ENCODE measurements around the gene HK1.

The HK1 gene

GRCh38 chr10:69403066-69403465, 124.8 kb downstream of the HK1 start:
- TF ChIP-seq EZH2phosphoT487 (IDR thresholded peaks at IDR 0.05; ENCODE audit: low read depth) (no peak), CTCF (IDR thresholded peaks at IDR 0.05; ENCODE audit: low read depth, low read length) (no peak)
- no peaks in the 10 kb centered on the region for H3K27me3 ChIP-seq (ENCODE audit: low read depth, low read length)
- no peaks in the 10 kb centered on the region for H3K36me3 ChIP-seq (replicated peaks; ENCODE audit: low read depth, low read length)
- no peak overlapping the region for H3K4me2 ChIP-seq (ENCODE audit: low read length)
- H3K4me3 ChIP-seq (ENCODE audit: low read length): no peak overlapping the region
- H3K79me2 ChIP-seq (ENCODE audit: low read length): no peaks in the 10 kb centered on the region
- H3K27ac ChIP-seq (ENCODE audit: low read length): no peak overlapping the region
- no peak overlapping the region for H3K9ac ChIP-seq (ENCODE audit: low read length)
- H2AFZ ChIP-seq (ENCODE audit: low read depth, low read length): no peak overlapping the region
- H4K20me1 ChIP-seq (ENCODE audit: insufficient read depth, low read length): no peaks in the 10 kb centered on the region
- no peaks in the 10 kb centered on the region for H3K9me3 ChIP-seq (ENCODE audit: insufficient read depth, low read length)
- H3K4me1 ChIP-seq (ENCODE audit: low read length): peaks cover 3% of the 10 kb centered on the region

GRCh38 chr10:69403519-69403918, 125.2 kb downstream of the HK1 start:
- TF ChIP-seq CTCF (IDR thresholded peaks at IDR 0.05; ENCODE audit: low read depth, low read length) (no peak), EZH2phosphoT487 (IDR thresholded peaks at IDR 0.05; ENCODE audit: low read depth) (no peak)
- Histone ChIP-seq H3K4me1 (ENCODE audit: low read length) (peaks cover 7% of the 10 kb centered on the region), H3K9ac (ENCODE audit: low read length) (no peak overlapping the region), H3K9me3 (ENCODE audit: insufficient read depth, low read length) (no peaks in the 10 kb centered on the region), H3K79me2 (ENCODE audit: low read length) (no peaks in the 10 kb centered on the region), H3K36me3 (replicated peaks; ENCODE audit: low read depth, low read length) (no peaks in the 10 kb centered on the region), H3K27ac (ENCODE audit: low read length) (no peak overlapping the region), H2AFZ (ENCODE audit: low read depth, low read length) (no peak overlapping the region), H3K4me3 (ENCODE audit: low read length) (no peak overlapping the region), H3K4me2 (ENCODE audit: low read length) (no peak overlapping the region), H4K20me1 (ENCODE audit: insufficient read depth, low read length) (no peaks in the 10 kb centered on the region), H3K27me3 (ENCODE audit: low read depth, low read length) (no peaks in the 10 kb centered on the region)

GRCh38 chr10:69404786-69405185, 126.5 kb downstream of the HK1 start:
- Histone ChIP-seq H2AFZ (ENCODE audit: low read depth, low read length) (no peak overlapping the region), H3K27ac (ENCODE audit: low read length) (no peak overlapping the region), H3K79me2 (ENCODE audit: low read length) (no peaks in the 10 kb centered on the region), H4K20me1 (ENCODE audit: insufficient read depth, low read length) (no peaks in the 10 kb centered on the region), H3K4me1 (ENCODE audit: low read length) (peaks cover 14% of the 10 kb centered on the region), H3K9me3 (ENCODE audit: insufficient read depth, low read length) (no peaks in the 10 kb centered on the region), H3K27me3 (ENCODE audit: low read depth, low read length) (no peaks in the 10 kb centered on the region), H3K9ac (ENCODE audit: low read length) (no peak overlapping the region), H3K4me3 (ENCODE audit: low read length) (no peak overlapping the region), H3K4me2 (ENCODE audit: low read length) (no peak overlapping the region), H3K36me3 (replicated peaks; ENCODE audit: low read depth, low read length) (no peaks in the 10 kb centered on the region)
- TF ChIP-seq CTCF (IDR thresholded peaks at IDR 0.05; ENCODE audit: low read depth, low read length): no peak

GRCh38 chr10:69405221-69405620, 126.9 kb downstream of the HK1 start:
- no peak overlapping the region for H3K4me2 ChIP-seq (ENCODE audit: low read length)
- no peak overlapping the region for H3K9ac ChIP-seq (ENCODE audit: low read length)
- no peak overlapping the region for H3K27ac ChIP-seq (ENCODE audit: low read length)
- H3K9me3 ChIP-seq (ENCODE audit: insufficient read depth, low read length): no peaks in the 10 kb centered on the region
- no peaks in the 10 kb centered on the region for H3K36me3 ChIP-seq (replicated peaks; ENCODE audit: low read depth, low read length)
- no peak overlapping the region for H2AFZ ChIP-seq (ENCODE audit: low read depth, low read length)
- no peaks in the 10 kb centered on the region for H4K20me1 ChIP-seq (ENCODE audit: insufficient read depth, low read length)
- no peaks in the 10 kb centered on the region for H3K27me3 ChIP-seq (ENCODE audit: low read depth, low read length)
- peaks cover 18% of the 10 kb centered on the region for H3K4me1 ChIP-seq (ENCODE audit: low read length)
- no peak for TF ChIP-seq EZH2phosphoT487 (IDR thresholded peaks at IDR 0.05; ENCODE audit: low read depth)
- no peak for TF ChIP-seq CTCF (IDR thresholded peaks at IDR 0.05; ENCODE audit: low read depth, low read length)
- no peaks in the 10 kb centered on the region for H3K79me2 ChIP-seq (ENCODE audit: low read length)
- no peak overlapping the region for H3K4me3 ChIP-seq (ENCODE audit: low read length)
